K562 (cell line): Measurements from ENCODE around the gene C6orf47. TPM values are rescaled to one million over a fixed set of nuclear protein-coding genes. Genes with fewer than 3 reads are reported as not detected.

Source experiments
- ADNP ChIP-seq: fragments of 200-800 bp; sonication (Bioruptor generic); IDR thresholded peaks from 2 replicates; pipeline ENCODE4 v1.6.1; 2016; ENCODE audit warnings: missing genetic modification characterization, missing compliant biosample characterization
- BRD4 ChIP-seq: fragments of 200-600 bp; sonication (generic); IDR thresholded peaks from 2 replicates; pipeline ENCODE4 v1.6.1; 2017; ENCODE audit warnings: inconsistent platforms
- CBX3 ChIP-seq, 2 experiments: IDR thresholded peaks; 1 replicate in 1 of 2; 2 replicates in 1 of 2; pipeline ENCODE4 v1.6.1; 2012; ENCODE audit warnings: inconsistent platforms in 2 of 2, low read length in 2 of 2, borderline replicate concordance in 1 of 2, control low read depth in 1 of 2
- CXXC5 ChIP-seq: fragments of 250-450 bp; sonication (Bioruptor Pico); IDR thresholded peaks from 2 replicates; pipeline ENCODE4 v1.8.0; 2022; ENCODE audit warnings: inconsistent platforms, mild to moderate bottlenecking, moderate library complexity
- MED1 ChIP-seq: sonication (generic); formaldehyde crosslinking; IDR thresholded peaks from 2 replicates; pipeline ENCODE4 v1.8.1; 2023; ENCODE audit warnings: missing genetic modification reagents, borderline replicate concordance
- MTF1 ChIP-seq: fragments of 250-450 bp; sonication (Bioruptor Pico); IDR thresholded peaks from 2 replicates; pipeline ENCODE4 v1.9.0; 2021; ENCODE audit warnings: moderate library complexity, mild to moderate bottlenecking, inconsistent platforms, borderline replicate concordance
- NR2F6 ChIP-seq: fragments of 450-650 bp; formaldehyde crosslinking; IDR thresholded peaks from 2 replicates; pipeline ENCODE4 v1.4.0; 2020; ENCODE audit warnings: mild to moderate bottlenecking
- PRMT5 ChIP-seq: sonication (generic); formaldehyde crosslinking; IDR thresholded peaks from 2 replicates; pipeline ENCODE4 v1.5.0; 2020; ENCODE audit warnings: missing genetic modification reagents
- RBM39 ChIP-seq: fragments of 200-400 bp; formaldehyde crosslinking; optimal IDR thresholded peaks from 2 replicates; pipeline ENCODE3; 2018; ENCODE audit warnings: low read depth, low read length
- TRIM28 ChIP-seq: fragments of 450-650 bp; IDR thresholded peaks from 2 replicates; pipeline ENCODE4 v1.6.1; 2017
- ZBTB12 ChIP-seq: fragments of 250-450 bp; sonication (Bioruptor Pico); IDR thresholded peaks from 2 replicates; pipeline ENCODE4 v1.4.0; 2020
- ZFX ChIP-seq: sonication (generic); formaldehyde crosslinking; IDR thresholded peaks from 2 replicates; pipeline ENCODE4 v1.8.0; 2022; ENCODE audit warnings: mild to moderate bottlenecking, missing genetic modification reagents, moderate library complexity
- ZKSCAN8 ChIP-seq: fragments of 200-800 bp; sonication (Bioruptor generic); IDR thresholded peaks from 2 replicates; pipeline ENCODE4 v1.6.1; 2016; ENCODE audit warnings: missing genetic modification characterization, missing compliant biosample characterization
- ZNF668 ChIP-seq: fragments of 250-450 bp; sonication (Bioruptor Pico); IDR thresholded peaks from 2 replicates; pipeline ENCODE4 v1.8.0; 2022; ENCODE audit warnings: mild to moderate bottlenecking, inconsistent platforms
- ZNF766 ChIP-seq: fragments of 200-800 bp; sonication (Bioruptor generic); conservative IDR thresholded peaks from 2 replicates; pipeline ENCODE4 v1.6.1; 2016; ENCODE audit warnings: missing genetic modification characterization, missing compliant biosample characterization
- polyA plus RNA-seq, 8 experiments: library from polyadenylated mRNA; depleted of rRNA in 4 of 8; stranded (reverse) in 5 of 8; unstranded in 3 of 8; fragments of >200 nt; fragmentation: Nextera tagmentation in 2 of 8; fragmentation: Illumina TruSeq in 1 of 8; extraction: Ambion mirVana in 2 of 8; extraction: Trizol in 1 of 8; gene quantifications; 2 replicates each; pipeline versions ENCODE4 v1.2.1 to v1.2.3, GENCODE V29; 2011 to 2014; ENCODE audit warnings: inconsistent platforms in 1 of 8, missing spikeins in 1 of 8
- total RNA-seq, 7 experiments: library from RNA; depleted of rRNA in 6 of 7; stranded (reverse); fragments of >200 nt in 6 of 7; fragmentation: Illumina TruSeq in 2 of 7; extraction: Trizol in 2 of 7; gene quantifications; 2 replicates each; pipeline versions ENCODE4 v1.2.1 to v1.2.3, GENCODE V29; 2011 to 2021; ENCODE audit warnings: low replicate concordance in 1 of 7
- TF ChIP-seq, protein P1 (sequence below): fragments of 250-450 bp; sonication (Bioruptor Pico); IDR thresholded peaks from 2 replicates; pipeline ENCODE4 v1.5.0; 2021; ENCODE audit warnings: mild to moderate bottlenecking, moderate library complexity
- TF ChIP-seq, protein P2 (sequence below), 2 experiments: fragments of 250-450 bp in 1 of 2; fragments of 450-650 bp in 1 of 2; sonication (Bioruptor Pico) in 1 of 2; IDR thresholded peaks; 2 replicates each; pipeline versions ENCODE4 v1.6.1 to v1.8.0; 2016 to 2021; ENCODE audit warnings: mild to moderate bottlenecking in 2 of 2, moderate library complexity in 2 of 2, missing compliant biosample characterization in 1 of 2, missing genetic modification characterization in 1 of 2
- TF ChIP-seq, protein P3 (sequence below): fragments of 250-450 bp; sonication (Bioruptor Pico); IDR thresholded peaks from 2 replicates; pipeline ENCODE4 v1.5.1; 2021; ENCODE audit warnings: mild to moderate bottlenecking
- TF ChIP-seq, protein P4 (sequence below): sonication (generic); formaldehyde crosslinking; IDR thresholded peaks from 2 replicates; pipeline ENCODE4 v1.8.0; 2022; ENCODE audit warnings: missing genetic modification reagents, mild to moderate bottlenecking, moderate library complexity, borderline replicate concordance

The C6orf47 gene
- total and polyA plus RNA-seq, 9 of the 15 experiments (the other 6 are each of a cell fraction or from before 2014, with no cell fraction given) = 0.14 to 43.8 (median 27.0) TPM

DNA sequence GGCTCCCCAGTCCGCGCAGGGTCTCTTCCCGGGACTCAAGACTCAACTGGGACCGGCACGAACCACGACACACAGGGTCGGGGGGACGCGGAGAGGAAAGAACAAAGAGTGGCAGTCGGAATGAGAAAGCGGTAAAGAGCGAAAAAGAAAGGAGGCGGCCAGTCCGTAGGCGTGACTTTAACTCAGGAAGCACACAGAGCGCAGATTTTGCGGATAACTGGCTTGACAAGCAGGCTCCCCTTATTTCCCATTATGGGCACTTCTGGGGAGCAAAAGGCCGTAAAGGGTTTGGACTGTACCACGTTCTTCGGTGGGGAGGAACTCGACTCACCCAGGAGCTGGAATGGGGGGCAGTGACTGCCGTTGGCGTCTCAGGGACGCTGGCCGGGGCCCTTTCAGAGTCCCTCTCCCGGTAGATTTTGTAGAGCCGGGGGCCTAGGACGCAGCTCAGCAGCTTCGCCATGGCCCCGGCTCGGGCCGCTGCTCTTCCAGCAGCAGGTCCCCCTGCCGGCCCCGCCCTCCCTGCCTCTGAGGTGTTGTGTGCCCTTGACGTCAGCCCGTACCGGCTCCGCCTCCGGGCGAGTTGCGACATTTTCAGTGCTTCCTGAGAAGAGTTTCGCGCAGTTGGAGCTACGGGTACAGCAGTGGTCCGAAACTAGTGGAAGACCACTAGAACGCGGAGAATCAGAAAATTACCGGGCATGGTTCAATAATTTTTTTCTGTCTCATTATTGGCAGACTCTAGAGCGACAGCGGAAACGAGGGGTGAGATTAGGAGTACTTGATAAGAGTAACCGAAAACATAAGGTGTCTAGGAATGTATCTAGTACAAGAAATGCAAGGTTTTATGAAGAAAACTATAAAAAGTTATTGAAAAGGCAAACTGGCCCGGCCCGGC lies 42.5 kb upstream of the C6orf47 start, which contains the start of gene ABHD16A (continued):
- TF ChIP-seq ZNF766 (CRISPR knock-in tag) = 0 out of 2 replicates have a peak, but pooled peaks have one; percentile 91
- TF ChIP-seq NR2F6 (CRISPR knock-in tag) = no peak
- peak; percentile 89 for TF ChIP-seq BRD4
- no peak for TF ChIP-seq MTF1 (CRISPR knock-in tag)
- no peak for TF ChIP-seq MED1
- no peak for TF ChIP-seq ADNP (tag)
- 0 out of 2 replicates have a peak, but pooled peaks have one; percentile 53 for TF ChIP-seq ZKSCAN8
- TF ChIP-seq, protein P1, sequence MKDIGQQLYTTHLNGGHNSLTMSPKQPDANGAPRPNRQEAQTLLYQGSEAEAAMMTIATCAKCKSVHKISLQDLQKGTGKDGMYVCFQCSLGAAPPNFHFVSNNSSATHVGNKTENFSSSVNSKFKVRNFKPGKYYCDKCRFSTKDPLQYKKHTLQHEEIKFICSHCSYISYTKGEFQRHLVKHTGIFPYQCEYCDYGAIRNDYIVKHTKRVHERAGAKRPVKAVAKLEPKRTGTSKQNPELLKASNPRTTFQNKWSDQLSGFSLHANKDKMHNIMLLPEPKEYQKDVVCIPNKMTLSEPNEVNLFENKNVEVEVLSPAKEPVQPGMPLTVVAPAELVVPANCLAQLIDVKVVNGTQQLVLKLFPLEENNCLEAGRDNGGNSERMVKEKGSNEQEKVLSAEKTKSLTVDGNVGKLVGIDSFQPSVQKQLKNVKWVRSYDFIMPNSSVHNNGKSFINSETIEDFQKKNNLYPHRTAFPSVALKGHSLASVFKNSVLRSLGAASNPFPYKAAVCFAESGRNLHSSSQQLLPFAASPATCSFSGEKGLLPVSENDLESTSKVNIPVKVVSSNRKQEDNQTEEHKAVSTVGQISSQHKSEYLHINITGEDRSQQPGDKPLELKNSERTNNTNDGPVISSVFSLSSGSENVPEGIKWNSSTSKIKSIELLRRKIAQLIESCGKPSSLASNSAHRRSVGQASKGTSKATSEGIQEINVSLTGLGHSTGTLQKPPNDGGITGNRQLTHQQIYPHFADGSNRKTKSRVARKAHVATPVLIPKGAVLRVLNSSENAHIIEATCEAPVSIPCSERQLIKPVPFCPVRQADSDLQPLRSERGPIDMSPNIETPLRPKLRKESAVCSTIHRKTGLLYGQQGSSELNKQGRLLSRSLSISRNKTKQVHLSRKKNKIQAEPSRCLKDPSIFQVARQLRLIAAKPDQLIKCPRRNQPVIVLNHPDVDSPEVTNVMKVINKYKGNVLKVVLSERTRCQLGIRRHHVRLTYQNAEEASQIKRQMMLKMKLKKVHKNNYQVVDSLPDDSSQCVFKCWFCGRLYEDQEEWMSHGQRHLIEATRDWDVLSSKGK (CRISPR knock-in tag) = no peak
- TF ChIP-seq, protein P2, sequence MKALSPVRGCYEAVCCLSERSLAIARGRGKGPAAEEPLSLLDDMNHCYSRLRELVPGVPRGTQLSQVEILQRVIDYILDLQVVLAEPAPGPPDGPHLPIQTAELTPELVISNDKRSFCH (CRISPR knock-in tag; IDR thresholded peaks at IDR 0.05) = no peak
- TF ChIP-seq, protein P2 (tag; IDR thresholded peaks at IDR 0.05) = peak; percentile 57
- TF ChIP-seq, protein P3, sequence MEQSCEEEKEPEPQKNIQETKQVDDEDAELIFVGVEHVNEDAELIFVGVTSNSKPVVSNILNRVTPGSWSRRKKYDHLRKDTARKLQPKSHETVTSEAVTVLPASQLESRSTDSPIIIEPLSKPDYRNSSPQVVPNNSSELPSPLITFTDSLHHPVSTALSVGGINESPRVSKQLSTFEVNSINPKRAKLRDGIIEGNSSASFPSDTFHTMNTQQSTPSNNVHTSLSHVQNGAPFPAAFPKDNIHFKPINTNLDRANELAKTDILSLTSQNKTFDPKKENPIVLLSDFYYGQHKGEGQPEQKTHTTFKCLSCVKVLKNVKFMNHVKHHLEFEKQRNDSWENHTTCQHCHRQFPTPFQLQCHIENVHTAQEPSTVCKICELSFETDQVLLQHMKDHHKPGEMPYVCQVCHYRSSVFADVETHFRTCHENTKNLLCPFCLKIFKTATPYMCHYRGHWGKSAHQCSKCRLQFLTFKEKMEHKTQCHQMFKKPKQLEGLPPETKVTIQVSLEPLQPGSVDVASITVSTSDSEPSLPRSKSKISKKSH (CRISPR knock-in tag) = no peak
- TF ChIP-seq ZFX = peak; percentile 99
- TF ChIP-seq ZBTB12 (CRISPR knock-in tag) = peak; percentile 88
- TF ChIP-seq TRIM28 = peak; percentile 65; the same call in 1 of the 2 replicates
- TF ChIP-seq, protein P4, sequence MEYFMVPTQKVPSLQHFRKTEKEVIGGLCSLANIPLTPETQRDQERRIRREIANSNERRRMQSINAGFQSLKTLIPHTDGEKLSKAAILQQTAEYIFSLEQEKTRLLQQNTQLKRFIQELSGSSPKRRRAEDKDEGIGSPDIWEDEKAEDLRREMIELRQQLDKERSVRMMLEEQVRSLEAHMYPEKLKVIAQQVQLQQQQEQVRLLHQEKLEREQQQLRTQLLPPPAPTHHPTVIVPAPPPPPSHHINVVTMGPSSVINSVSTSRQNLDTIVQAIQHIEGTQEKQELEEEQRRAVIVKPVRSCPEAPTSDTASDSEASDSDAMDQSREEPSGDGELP = peak; percentile 85
- peak; percentile 91; the same call in 1 of the 2 replicates for TF ChIP-seq PRMT5
- peak; percentile 88 for TF ChIP-seq CXXC5 (CRISPR knock-in tag)
- TF ChIP-seq CBX3 (IDR thresholded peaks at IDR 0.05; ENCODE audit: borderline replicate concordance in 1 of 2, low read length in 2 of 2) = peak in 1 of 2 experiments; percentile 63; a peak in 1 of 3 replicates
- TF ChIP-seq ZNF668 (CRISPR knock-in tag) = peak; percentile 69; the same call in 1 of the 2 replicates
- peak; percentile 90 for TF ChIP-seq RBM39
